Effector memory CD4-positive, alpha-beta T cell (primary cell): ENCODE data around the gene LRRC15.

Source experiments
- DNase-seq, 3 donors: peaks; one replicate each; pipeline ENCODE4 v3.0.0-alpha.2; 2020
- H3K27ac ChIP-seq: 2 replicates; pipeline ENCODE4 v1.7.0; 2013; ENCODE audit warnings: mild to moderate bottlenecking, low read length, moderate library complexity; ENCODE audit not compliant: insufficient read depth, poor library complexity, severe bottlenecking
- H3K27me3 ChIP-seq: replicated peaks from 2 replicates; pipeline ENCODE4 v1.7.0; 2013; ENCODE audit warnings: mild to moderate bottlenecking, low read length; ENCODE audit not compliant: insufficient read depth, control insufficient read depth, poor library complexity, severe bottlenecking
- H3K36me3 ChIP-seq: 2 replicates; pipeline ENCODE4 v1.7.0; 2013; ENCODE audit warnings: mild to moderate bottlenecking, low read length, moderate library complexity; ENCODE audit not compliant: control insufficient read depth, insufficient read depth
- H3K4me1 ChIP-seq: 2 replicates; pipeline ENCODE4 v1.7.0; 2013; ENCODE audit warnings: low read length, mild to moderate bottlenecking; ENCODE audit not compliant: control insufficient read depth, insufficient read depth, poor library complexity, severe bottlenecking
- H3K4me3 ChIP-seq: 2 replicates; pipeline ENCODE4 v1.7.0; 2013; ENCODE audit warnings: low read length, low read depth, mild to moderate bottlenecking; ENCODE audit not compliant: insufficient read depth, poor library complexity, severe bottlenecking
- H3K9me3 ChIP-seq: 2 replicates; pipeline ENCODE4 v1.7.0; 2013; ENCODE audit warnings: mild to moderate bottlenecking, low read length, moderate library complexity; ENCODE audit not compliant: control insufficient read depth

LRRC15 gene

DNA sequence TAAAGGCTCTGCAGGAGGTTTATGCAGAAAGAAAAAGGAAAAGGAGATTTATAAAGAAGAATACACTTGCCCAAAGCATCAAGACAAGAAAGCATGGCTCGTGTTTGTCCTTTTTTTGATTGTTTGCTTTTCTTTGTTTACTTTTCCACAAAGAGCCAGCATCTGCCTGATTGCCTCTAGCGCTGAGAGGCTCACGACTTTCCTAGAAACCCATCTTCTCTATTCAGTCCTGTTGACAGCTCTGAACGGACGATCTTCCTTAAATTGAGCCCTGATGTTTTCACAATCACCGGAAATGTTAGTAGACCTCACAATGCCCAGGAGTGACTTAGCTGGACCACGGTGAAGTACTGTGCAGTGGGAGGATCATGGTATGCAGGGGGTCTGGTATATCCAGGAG, 17.1 kb upstream of the LRRC15 start:
- H3K36me3 ChIP-seq: no peaks in the 10 kb centered on the region
- no peaks in the 10 kb centered on the region for H3K4me1 ChIP-seq
- no peaks in the 10 kb centered on the region for H3K9me3 ChIP-seq
- no peak overlapping the region for H3K27ac ChIP-seq
- no peak for DNase-seq
- H3K27me3 ChIP-seq: no peaks in the 10 kb centered on the region
- no peak overlapping the region for H3K4me3 ChIP-seq

DNA sequence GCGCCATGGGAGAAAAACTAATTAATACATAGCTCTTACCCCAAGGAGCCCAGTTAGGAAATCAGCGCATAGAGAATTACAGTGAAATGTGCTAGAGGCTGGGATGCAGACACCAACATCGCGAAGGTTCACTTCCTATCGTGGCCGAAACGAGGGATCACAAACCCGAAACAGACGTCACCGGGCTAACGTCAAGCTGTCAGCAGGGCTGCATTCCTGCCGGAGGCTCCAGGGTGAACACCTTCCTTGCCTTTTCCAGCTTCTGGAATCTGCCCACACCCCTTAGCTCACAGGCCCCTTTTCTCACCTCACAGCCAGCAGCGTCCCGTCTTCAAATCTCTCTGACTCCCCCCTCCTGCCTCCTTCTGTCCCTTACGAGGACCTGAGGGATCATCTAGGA, 16.5 kb upstream of the LRRC15 start:
- H3K36me3 ChIP-seq: no peaks in the 10 kb centered on the region
- H3K4me3 ChIP-seq: no peak overlapping the region
- DNase-seq: no peak
- no peaks in the 10 kb centered on the region for H3K9me3 ChIP-seq
- H3K4me1 ChIP-seq: no peaks in the 10 kb centered on the region
- H3K27me3 ChIP-seq: no peaks in the 10 kb centered on the region
- H3K27ac ChIP-seq: no peak overlapping the region

DNA sequence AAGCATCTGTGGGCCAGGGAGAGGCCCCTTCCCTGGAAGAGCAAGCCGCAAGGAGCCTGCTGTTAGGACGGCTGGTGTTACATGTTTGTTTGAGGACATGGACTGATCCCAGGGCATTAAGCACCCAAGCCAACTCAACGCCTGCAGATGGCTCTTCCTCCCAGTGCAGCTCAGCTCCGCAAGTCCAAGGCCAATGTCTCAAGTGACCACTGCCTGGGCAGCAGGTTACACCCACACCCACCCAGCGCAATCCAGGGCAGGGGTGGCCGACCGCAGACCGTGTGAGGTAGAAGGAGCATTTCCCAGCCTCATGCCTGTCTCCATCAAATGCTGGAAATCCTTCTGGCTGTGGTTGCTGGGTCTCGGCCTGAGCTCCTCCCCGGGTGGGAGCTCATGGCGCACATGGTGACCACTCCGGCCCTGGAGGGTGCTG, 15.0 kb upstream of the LRRC15 start:
- Histone ChIP-seq H3K27me3 (peaks cover 2% of the 10 kb centered on the region), H3K4me1 (no peaks in the 10 kb centered on the region), H3K4me3 (no peak overlapping the region), H3K9me3 (no peaks in the 10 kb centered on the region), H3K36me3 (no peaks in the 10 kb centered on the region), H3K27ac (no peak overlapping the region)
- DNase-seq: no peak

DNA sequence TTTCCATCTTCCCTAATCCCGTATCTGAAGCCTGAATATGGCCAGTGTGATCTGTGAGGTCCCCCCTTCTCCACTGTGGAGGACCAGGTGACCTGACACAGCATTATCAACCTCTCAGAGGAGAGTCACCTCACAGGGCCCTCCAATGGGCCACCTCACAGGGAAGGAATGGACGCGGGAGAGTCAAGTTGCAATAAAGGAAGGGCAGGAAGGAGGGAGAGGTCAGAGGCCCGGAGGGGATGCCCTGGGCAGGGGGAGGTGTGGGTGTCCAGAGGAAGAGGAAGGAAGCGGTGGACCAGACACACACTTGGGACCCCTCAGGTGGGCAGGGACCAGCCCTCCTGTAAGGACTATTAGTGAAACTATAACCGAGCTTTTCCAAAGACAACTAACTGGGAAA, 14.6 kb upstream of the LRRC15 start:
- no peak overlapping the region for H3K27ac ChIP-seq
- no peak for DNase-seq
- peaks cover 2% of the 10 kb centered on the region for H3K27me3 ChIP-seq
- no peaks in the 10 kb centered on the region for H3K4me1 ChIP-seq
- no peaks in the 10 kb centered on the region for H3K9me3 ChIP-seq
- H3K36me3 ChIP-seq: no peaks in the 10 kb centered on the region
- H3K4me3 ChIP-seq: no peak overlapping the region

DNA sequence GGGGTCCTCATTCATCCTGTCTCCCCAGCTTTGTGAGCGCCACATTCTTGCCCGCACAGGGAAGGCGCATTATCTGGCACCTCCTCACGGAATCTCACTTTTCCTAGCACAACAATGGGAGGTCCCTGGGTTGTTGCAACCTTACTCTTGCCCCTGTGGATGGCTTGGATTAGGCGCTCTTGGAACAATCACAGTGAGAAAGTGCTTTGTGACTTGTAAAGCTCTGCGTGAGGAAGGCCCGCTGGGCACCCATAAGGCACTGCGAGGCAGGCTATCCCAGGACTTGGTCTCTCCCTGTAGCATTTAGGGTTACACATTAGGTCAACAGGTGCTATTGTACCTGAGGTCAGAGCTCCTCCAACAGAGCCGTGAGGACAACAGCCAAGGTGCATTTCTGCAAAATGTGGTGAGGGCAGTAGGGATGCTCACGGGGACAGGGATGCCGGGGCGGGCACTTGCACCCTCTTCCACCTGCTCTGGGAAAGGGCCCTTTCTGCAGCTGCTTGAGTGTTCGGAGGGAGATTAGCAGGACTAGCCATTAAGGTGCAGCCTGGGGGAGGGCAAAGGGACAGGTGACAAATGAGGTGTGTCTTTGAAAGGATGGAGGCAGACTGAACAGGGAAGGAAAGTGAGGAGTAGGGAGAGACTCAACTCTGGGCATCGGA, 13.9 kb upstream of the LRRC15 start:
- no peaks in the 10 kb centered on the region for H3K4me1 ChIP-seq
- no peak overlapping the region for H3K4me3 ChIP-seq
- no peak overlapping the region for H3K27ac ChIP-seq
- no peak for DNase-seq
- H3K27me3 ChIP-seq: peaks cover 7% of the 10 kb centered on the region
- no peaks in the 10 kb centered on the region for H3K36me3 ChIP-seq
- no peaks in the 10 kb centered on the region for H3K9me3 ChIP-seq

DNA sequence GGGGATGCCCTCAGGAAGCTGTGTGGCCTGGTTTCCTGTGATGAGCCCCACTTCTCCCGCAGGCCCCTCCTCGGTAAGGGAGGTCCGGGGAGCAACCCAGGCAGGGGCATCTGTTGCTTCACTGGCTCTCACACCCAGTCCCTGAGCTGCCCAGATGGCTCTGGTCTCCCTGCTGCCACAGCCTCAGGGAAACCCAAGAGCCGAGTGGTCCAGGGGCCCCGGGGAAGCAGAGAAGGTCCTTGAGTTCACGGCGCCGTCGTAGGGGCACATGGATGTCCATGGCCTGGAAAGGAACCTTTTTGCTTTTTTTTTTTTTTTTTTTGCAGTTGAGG, 13.3 kb upstream of the LRRC15 start:
- DNase-seq: no peak
- H3K4me1 ChIP-seq: no peaks in the 10 kb centered on the region
- H3K27ac ChIP-seq: no peak overlapping the region
- H3K36me3 ChIP-seq: no peaks in the 10 kb centered on the region
- H3K27me3 ChIP-seq: peaks cover 7% of the 10 kb centered on the region
- H3K4me3 ChIP-seq: no peak overlapping the region
- H3K9me3 ChIP-seq: no peaks in the 10 kb centered on the region

DNA sequence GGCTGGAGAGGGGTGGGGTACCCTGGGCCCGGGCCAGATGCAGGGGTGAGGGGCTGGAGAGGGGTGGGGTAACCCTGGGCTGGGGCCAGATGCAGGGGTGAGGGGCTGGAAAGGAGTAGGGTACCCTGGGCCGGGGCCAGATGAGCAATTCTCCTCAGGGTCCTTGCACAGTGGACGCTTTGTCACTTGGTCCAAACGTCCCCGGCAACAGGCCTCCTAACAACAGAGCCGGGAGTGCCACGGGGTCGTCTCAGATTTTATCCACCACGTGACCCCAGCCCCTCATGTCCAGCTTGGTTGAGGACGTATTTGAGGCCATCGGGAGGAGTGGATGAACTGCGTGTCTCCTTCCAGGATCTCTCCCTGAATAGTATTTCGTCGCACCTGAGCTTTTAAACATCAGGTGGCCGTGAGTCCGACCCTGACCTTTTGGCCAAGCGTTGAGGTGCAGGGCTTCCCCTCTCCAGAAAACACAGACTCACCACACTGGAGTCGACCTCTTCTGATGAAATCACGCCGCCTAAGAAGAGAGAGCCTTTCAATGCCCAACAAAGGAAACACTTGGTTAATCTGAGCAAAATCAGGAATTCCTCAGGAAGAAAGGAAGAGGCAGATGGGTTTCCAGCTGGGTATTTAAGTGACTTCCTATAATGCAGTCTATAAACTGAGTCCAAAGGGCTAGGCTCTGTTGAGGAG, 12.8 kb upstream of the LRRC15 start:
- no peak for DNase-seq
- Histone ChIP-seq H3K27me3 (peaks cover 7% of the 10 kb centered on the region), H3K4me3 (no peak overlapping the region), H3K36me3 (no peaks in the 10 kb centered on the region), H3K27ac (no peak overlapping the region), H3K9me3 (no peaks in the 10 kb centered on the region), H3K4me1 (no peaks in the 10 kb centered on the region)

DNA sequence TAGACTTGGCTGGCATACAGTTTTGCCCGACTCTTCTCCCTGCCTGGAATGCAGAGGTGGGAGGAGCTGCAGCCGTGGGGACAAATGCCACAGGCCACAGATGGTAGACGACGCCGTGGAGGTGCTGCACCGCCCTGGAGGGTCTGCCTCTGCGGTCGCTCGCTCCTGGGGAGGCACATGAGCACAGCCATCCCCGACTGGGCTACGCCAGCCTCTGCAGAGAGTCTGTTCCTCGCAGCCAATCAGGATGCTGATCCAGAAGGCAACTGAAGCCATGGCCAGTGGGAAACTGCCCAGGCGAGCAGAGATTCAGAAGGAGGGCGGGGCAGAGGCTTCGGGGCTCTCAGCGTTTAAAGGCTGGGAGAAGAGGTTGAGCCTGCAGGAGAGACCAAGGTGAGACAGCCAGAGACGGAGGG, 11.9 kb upstream of the LRRC15 start:
- Histone ChIP-seq H3K27me3 (peaks cover 7% of the 10 kb centered on the region), H3K27ac (no peak overlapping the region), H3K9me3 (no peaks in the 10 kb centered on the region), H3K4me1 (no peaks in the 10 kb centered on the region), H3K4me3 (no peak overlapping the region), H3K36me3 (no peaks in the 10 kb centered on the region)
- DNase-seq: no peak

DNA sequence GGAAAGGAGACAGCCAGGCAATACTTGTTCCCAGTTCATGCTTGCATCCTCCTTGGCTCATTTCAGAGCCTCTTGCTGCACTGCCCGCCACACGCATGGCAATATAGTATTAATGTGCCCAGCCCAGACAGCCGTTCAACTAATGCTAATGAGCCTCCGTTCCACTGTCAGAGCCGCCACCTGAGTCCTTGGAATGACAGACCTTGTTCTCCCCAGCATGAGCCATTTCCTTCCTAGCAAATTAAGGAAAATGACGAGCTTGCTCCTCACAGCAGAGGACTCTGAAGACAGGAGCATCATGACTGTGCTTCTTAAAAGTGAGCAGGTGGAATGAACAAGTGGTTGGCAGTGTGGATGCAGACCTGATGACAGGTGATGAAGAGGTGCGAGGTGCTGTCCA, 10.8 kb upstream of the LRRC15 start:
- no peak for DNase-seq
- Histone ChIP-seq H3K4me3 (no peak overlapping the region), H3K9me3 (no peaks in the 10 kb centered on the region), H3K36me3 (no peaks in the 10 kb centered on the region), H3K4me1 (no peaks in the 10 kb centered on the region), H3K27ac (no peak overlapping the region), H3K27me3 (peaks cover 7% of the 10 kb centered on the region)

DNA sequence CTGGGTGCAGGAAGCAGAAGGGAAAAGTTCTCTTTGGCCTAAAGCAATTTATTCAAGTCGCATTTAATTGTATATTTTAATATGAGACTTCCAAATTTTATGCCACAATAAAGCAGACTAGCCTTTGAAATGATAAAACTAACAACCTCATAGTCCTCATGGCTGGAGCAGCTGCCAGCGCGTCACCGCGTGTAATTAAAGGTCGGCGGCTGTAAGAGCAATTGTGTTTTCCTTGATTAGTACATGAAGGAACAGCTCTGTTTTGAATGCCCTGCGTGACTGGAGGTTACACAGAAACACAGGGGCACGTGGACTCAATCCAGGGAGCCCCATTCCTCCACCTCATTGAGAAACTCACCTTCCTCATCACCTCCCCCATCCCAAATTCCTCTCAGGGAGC, 10.1 kb upstream of the LRRC15 start:
- no peak overlapping the region for H3K4me3 ChIP-seq
- DNase-seq: no peak
- no peaks in the 10 kb centered on the region for H3K36me3 ChIP-seq
- no peaks in the 10 kb centered on the region for H3K9me3 ChIP-seq
- H3K4me1 ChIP-seq: no peaks in the 10 kb centered on the region
- H3K27me3 ChIP-seq: peaks cover 7% of the 10 kb centered on the region
- H3K27ac ChIP-seq: no peak overlapping the region
